SK-N-SH treated with all-trans-retinoic acid at 6 μM for 48 hours (cell line): ENCODE data around the gene PGAP6.

Experiments
- ATAC-seq: fragments of 200-7000 bp; cut with Tn5 transposase; 3 replicates; pipeline ENCODE4 v1.9.1; 2020; ENCODE audit warnings: mild to moderate bottlenecking, moderate library complexity
- ARNTL ChIP-seq: fragments of 450-650 bp; formaldehyde crosslinking; IDR thresholded peaks from 2 replicates; pipeline ENCODE4 v1.5.0; 2020; ENCODE audit warnings: low read depth, mild to moderate bottlenecking, moderate library complexity, borderline replicate concordance
- BACH2 ChIP-seq: fragments of 250-450 bp; sonication (Bioruptor Pico); IDR thresholded peaks from 2 replicates; pipeline ENCODE4 v1.9.0; 2021; ENCODE audit warnings: mild to moderate bottlenecking, borderline replicate concordance
- CSDC2 ChIP-seq: fragments of 250-450 bp; sonication (Bioruptor Pico); IDR thresholded peaks from 2 replicates; pipeline ENCODE4 v1.5.0; 2020; ENCODE audit warnings: mild to moderate bottlenecking, moderate library complexity
- ESRRG ChIP-seq: fragments of 250-450 bp; sonication (Bioruptor Pico); IDR thresholded peaks from 2 replicates; pipeline ENCODE4 v1.6.1; 2021; ENCODE audit warnings: mild to moderate bottlenecking
- GLIS3 ChIP-seq: fragments of 250-450 bp; sonication (Bioruptor Pico); IDR thresholded peaks from 2 replicates; pipeline ENCODE4 v1.5.0; 2020; ENCODE audit warnings: mild to moderate bottlenecking, moderate library complexity
- ISL1 ChIP-seq: fragments of 250-450 bp; sonication (Bioruptor Pico); IDR thresholded peaks from 2 replicates; pipeline ENCODE4 v2.1.2; 2022; ENCODE audit warnings: mild to moderate bottlenecking, moderate library complexity
- OSR1 ChIP-seq: fragments of 250-450 bp; sonication (Bioruptor Pico); IDR thresholded peaks from 2 replicates; pipeline ENCODE4 v1.8.0; 2022; ENCODE audit warnings: moderate library complexity, mild to moderate bottlenecking, inconsistent platforms
- POU6F1 ChIP-seq: fragments of 250-450 bp; sonication (Bioruptor Pico); IDR thresholded peaks from 2 replicates; pipeline ENCODE4 v1.8.0; 2021; ENCODE audit warnings: low read depth, mild to moderate bottlenecking, moderate library complexity, borderline replicate concordance
- PPARA ChIP-seq: fragments of 250-450 bp; sonication (Bioruptor Pico); IDR thresholded peaks from 2 replicates; pipeline ENCODE4 v1.5.0; 2020; ENCODE audit warnings: mild to moderate bottlenecking, borderline replicate concordance
- RARB ChIP-seq: fragments of 250-450 bp; sonication (Bioruptor Pico); IDR thresholded peaks from 2 replicates; pipeline ENCODE4 v1.8.0; 2021; ENCODE audit warnings: mild to moderate bottlenecking, moderate library complexity
- SNAI2 ChIP-seq: fragments of 250-450 bp; sonication (Bioruptor Pico); IDR thresholded peaks from 2 replicates; pipeline ENCODE4 v1.5.0; 2020; ENCODE audit warnings: mild to moderate bottlenecking, moderate library complexity
- TOX ChIP-seq: fragments of 250-450 bp; sonication (Bioruptor Pico); IDR thresholded peaks from 2 replicates; pipeline ENCODE4 v1.8.0; 2021; ENCODE audit warnings: mild to moderate bottlenecking, moderate library complexity, borderline replicate concordance
- TSHZ2 ChIP-seq: fragments of 250-450 bp; sonication (Bioruptor Pico); IDR thresholded peaks from 2 replicates; pipeline ENCODE4 v1.5.0; 2020; ENCODE audit warnings: mild to moderate bottlenecking, moderate library complexity
- ZC3H10 ChIP-seq: fragments of 250-450 bp; sonication (Bioruptor Pico); IDR thresholded peaks from 2 replicates; pipeline ENCODE4 v1.5.1; 2021; ENCODE audit warnings: mild to moderate bottlenecking, moderate library complexity
- ZFP30 ChIP-seq: fragments of 450-650 bp; formaldehyde crosslinking; IDR thresholded peaks from 2 replicates; pipeline ENCODE4 v1.5.0; 2022; ENCODE audit warnings: mild to moderate bottlenecking, moderate library complexity
- ZNF565 ChIP-seq: fragments of 450-650 bp; formaldehyde crosslinking; conservative IDR thresholded peaks from 2 replicates; pipeline ENCODE4 v1.5.0; 2020; ENCODE audit warnings: low read depth, mild to moderate bottlenecking, moderate library complexity
- ZNF70 ChIP-seq: fragments of 450-650 bp; formaldehyde crosslinking; IDR thresholded peaks from 2 replicates; pipeline ENCODE4 v1.5.0; 2020; ENCODE audit warnings: mild to moderate bottlenecking, moderate library complexity
- ZNF8 ChIP-seq: fragments of 450-650 bp; formaldehyde crosslinking; IDR thresholded peaks from 2 replicates; pipeline ENCODE4 v1.5.0; 2020; ENCODE audit warnings: mild to moderate bottlenecking, moderate library complexity
- TF ChIP-seq, protein P1 (sequence below): fragments of 250-450 bp; sonication (Bioruptor Pico); IDR thresholded peaks from 2 replicates; pipeline ENCODE4 v1.8.0; 2020; ENCODE audit warnings: mild to moderate bottlenecking, moderate library complexity, borderline replicate concordance
- TF ChIP-seq, protein P2 (sequence below): fragments of 250-450 bp; sonication (Bioruptor Pico); IDR thresholded peaks from 2 replicates; pipeline ENCODE4 v1.5.1; 2020; ENCODE audit warnings: low read depth, mild to moderate bottlenecking, moderate library complexity
- TF ChIP-seq, protein P3 (sequence below): fragments of 250-450 bp; sonication (Bioruptor Pico); IDR thresholded peaks from 2 replicates; pipeline ENCODE4 v1.5.1; 2021; ENCODE audit warnings: mild to moderate bottlenecking, moderate library complexity

Gene PGAP6

DNA sequence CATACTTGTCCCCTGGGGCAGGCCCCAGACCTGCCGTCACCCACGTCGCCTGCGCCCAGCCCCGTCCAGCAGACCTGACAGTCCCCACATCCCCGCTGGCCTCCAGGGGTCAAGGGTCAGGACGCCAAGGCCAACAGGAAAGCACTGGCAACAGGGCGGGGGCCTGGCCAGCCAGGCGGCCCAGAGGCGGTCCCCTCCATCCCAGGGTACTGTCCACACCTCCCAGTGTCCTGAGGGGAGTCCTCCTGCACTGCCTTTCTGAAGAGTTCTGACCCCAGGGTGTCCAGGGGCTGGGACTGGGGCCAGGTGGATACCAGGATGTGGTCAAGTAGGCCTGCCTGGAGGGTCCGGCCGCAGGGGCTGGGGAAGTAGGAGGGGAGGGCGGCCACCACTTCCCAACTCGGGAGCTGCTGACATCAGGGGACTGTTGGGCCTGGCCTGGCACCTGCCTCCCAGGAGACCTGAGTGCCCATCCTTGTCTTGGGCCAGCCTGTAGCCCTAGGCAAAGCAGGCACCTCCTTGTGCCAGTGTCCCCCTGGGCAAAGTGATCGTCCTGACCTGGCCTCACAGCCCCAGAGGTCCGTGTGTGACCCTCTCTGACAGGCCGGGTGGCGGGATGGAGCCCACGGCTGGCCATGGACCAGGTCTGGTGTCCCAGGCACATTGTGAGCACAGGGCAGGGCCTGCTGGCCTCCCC is 22.6 kb downstream of the PGAP6 start:
- no peak for ATAC-seq
- no peak for TF ChIP-seq TOX
- TF ChIP-seq CSDC2: no peak
- TF ChIP-seq ZFP30 (CRISPR knock-in tag): no peak
- TF ChIP-seq ESRRG (CRISPR knock-in tag): no peak
- TF ChIP-seq ZNF565 (CRISPR knock-in tag): no peak
- TF ChIP-seq ZNF70: no peak
- no peak for TF ChIP-seq ZC3H10 (CRISPR knock-in tag)
- no peak for TF ChIP-seq PPARA
- TF ChIP-seq TSHZ2 (CRISPR knock-in tag): no peak
- TF ChIP-seq SNAI2 (CRISPR knock-in tag): no peak
- TF ChIP-seq, protein P1, sequence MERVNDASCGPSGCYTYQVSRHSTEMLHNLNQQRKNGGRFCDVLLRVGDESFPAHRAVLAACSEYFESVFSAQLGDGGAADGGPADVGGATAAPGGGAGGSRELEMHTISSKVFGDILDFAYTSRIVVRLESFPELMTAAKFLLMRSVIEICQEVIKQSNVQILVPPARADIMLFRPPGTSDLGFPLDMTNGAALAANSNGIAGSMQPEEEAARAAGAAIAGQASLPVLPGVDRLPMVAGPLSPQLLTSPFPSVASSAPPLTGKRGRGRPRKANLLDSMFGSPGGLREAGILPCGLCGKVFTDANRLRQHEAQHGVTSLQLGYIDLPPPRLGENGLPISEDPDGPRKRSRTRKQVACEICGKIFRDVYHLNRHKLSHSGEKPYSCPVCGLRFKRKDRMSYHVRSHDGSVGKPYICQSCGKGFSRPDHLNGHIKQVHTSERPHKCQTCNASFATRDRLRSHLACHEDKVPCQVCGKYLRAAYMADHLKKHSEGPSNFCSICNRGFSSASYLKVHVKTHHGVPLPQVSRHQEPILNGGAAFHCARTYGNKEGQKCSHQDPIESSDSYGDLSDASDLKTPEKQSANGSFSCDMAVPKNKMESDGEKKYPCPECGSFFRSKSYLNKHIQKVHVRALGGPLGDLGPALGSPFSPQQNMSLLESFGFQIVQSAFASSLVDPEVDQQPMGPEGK (CRISPR knock-in tag): no peak
- no peak for TF ChIP-seq ISL1 (CRISPR knock-in tag)

DNA sequence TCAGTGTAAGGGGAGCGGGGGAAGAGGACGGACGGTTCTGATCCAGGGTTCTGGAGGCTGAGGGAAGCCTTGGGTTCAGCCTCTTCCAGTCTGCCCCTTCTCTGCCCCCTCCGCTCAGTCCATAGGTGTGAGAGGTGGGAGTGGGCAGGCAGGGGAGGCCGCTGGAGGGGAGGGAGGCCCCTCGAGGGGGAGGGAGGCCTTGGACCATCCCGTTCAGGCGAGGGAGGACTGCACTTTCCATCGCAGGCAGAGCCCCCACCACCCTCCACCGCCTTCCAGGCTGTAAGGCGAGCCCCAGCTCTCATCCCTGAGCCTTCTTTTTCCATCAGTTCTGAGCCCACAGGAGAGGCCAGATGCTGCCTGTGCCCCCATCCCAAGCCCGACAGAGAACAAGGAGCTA is 25.0 kb downstream of the PGAP6 start:
- ATAC-seq: no peak
- TF ChIP-seq BACH2 (no peak), RARB (CRISPR knock-in tag) (no peak), ZNF8 (CRISPR knock-in tag) (no peak), ZNF70 (no peak), POU6F1 (no peak), ZC3H10 (CRISPR knock-in tag) (no peak)
- TF ChIP-seq, protein P2, sequence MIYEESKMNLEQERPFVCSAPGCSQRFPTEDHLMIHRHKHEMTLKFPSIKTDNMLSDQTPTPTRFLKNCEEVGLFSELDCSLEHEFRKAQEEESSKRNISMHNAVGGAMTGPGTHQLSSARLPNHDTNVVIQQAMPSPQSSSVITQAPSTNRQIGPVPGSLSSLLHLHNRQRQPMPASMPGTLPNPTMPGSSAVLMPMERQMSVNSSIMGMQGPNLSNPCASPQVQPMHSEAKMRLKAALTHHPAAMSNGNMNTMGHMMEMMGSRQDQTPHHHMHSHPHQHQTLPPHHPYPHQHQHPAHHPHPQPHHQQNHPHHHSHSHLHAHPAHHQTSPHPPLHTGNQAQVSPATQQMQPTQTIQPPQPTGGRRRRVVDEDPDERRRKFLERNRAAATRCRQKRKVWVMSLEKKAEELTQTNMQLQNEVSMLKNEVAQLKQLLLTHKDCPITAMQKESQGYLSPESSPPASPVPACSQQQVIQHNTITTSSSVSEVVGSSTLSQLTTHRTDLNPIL (CRISPR knock-in tag): no peak
- TF ChIP-seq, protein P3, sequence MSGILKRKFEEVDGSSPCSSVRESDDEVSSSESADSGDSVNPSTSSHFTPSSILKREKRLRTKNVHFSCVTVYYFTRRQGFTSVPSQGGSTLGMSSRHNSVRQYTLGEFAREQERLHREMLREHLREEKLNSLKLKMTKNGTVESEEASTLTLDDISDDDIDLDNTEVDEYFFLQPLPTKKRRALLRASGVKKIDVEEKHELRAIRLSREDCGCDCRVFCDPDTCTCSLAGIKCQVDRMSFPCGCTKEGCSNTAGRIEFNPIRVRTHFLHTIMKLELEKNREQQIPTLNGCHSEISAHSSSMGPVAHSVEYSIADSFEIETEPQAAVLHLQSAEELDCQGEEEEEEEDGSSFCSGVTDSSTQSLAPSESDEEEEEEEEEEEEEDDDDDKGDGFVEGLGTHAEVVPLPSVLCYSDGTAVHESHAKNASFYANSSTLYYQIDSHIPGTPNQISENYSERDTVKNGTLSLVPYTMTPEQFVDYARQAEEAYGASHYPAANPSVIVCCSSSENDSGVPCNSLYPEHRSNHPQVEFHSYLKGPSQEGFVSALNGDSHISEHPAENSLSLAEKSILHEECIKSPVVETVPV: no peak

DNA sequence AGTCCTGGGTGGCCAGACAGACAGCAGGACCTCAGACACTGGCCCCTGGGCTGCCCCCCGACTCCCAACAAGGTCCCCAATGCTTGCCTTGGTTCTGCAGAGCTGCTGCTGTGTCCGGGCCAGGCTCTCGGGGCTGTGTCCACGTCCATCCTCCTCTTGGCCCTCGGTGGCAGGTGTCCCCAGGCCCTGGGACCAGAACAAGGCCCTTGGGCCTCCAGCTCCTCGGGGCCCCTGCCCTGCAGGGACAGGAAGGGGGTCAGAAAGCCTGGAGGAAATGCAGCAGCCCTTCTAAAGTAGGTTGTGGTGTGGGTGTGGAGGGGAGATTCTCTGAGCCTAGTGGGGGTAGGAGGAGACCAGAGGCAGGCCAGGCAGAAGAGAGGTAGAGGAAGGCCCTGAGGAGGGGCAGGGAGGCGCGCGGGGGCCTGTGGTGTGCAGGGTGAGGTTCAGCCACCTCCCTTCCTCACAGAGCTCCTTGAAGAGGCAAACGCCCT is 26.8 kb downstream of the PGAP6 start:
- TF ChIP-seq CSDC2 (no peak), ZFP30 (CRISPR knock-in tag) (no peak)
- ATAC-seq: no peak

GRCh38 chr16:354291-354881 is 27.4 kb downstream of the PGAP6 start:
- ATAC-seq: no peak
- TF ChIP-seq ZFP30 (CRISPR knock-in tag) (no peak), SNAI2 (CRISPR knock-in tag) (no peak), ESRRG (CRISPR knock-in tag) (no peak), RARB (CRISPR knock-in tag) (no peak), BACH2 (no peak), ISL1 (CRISPR knock-in tag) (no peak), ARNTL (CRISPR knock-in tag) (no peak), POU6F1 (no peak), TOX (no peak), GLIS3 (no peak), CSDC2 (no peak), ZC3H10 (CRISPR knock-in tag) (no peak), OSR1 (no peak)
- TF ChIP-seq, protein P1 (CRISPR knock-in tag): no peak
